HepG2 (cell line): ENCODE measurements around the gene MPZ. TPM values are rescaled to one million over a fixed set of nuclear protein-coding genes. Genes with fewer than 3 reads are reported as not detected.

ENCODE experiments used
- ARID5B ChIP-seq: IDR thresholded peaks from 2 replicates; pipeline ENCODE4 v1.4.0; 2020; ENCODE audit warnings: mild to moderate bottlenecking, missing genetic modification reagents
- ARNTL ChIP-seq: sonication (generic); formaldehyde crosslinking; IDR thresholded peaks from 2 replicates; pipeline ENCODE4 v1.4.0; 2020; ENCODE audit warnings: mild to moderate bottlenecking, missing genetic modification reagents
- ELF1 ChIP-seq: sonication (generic); formaldehyde crosslinking; IDR thresholded peaks from 2 replicates; pipeline ENCODE4 v1.4.0; 2020; ENCODE audit warnings: missing genetic modification reagents
- GABPB1 ChIP-seq: IDR thresholded peaks from 2 replicates; pipeline ENCODE4 v1.6.1; 2016; ENCODE audit warnings: mild to moderate bottlenecking, missing genetic modification reagents, moderate library complexity, missing compliant biosample characterization
- HMG20B ChIP-seq: conservative IDR thresholded peaks from 2 replicates; pipeline ENCODE4 v1.6.1; 2016; ENCODE audit warnings: missing genetic modification reagents, missing compliant biosample characterization
- HMGXB4 ChIP-seq, 2 experiments: sonication (generic) in 1 of 2; formaldehyde crosslinking in 1 of 2; IDR thresholded peaks; 2 replicates each; pipeline versions ENCODE4 v1.4.0 to v1.6.1; 2018 to 2020; ENCODE audit warnings: missing genetic modification reagents in 2 of 2, borderline replicate concordance in 1 of 2, low read depth in 1 of 2, mild to moderate bottlenecking in 1 of 2, missing biosample characterization in 1 of 2
- KDM1A ChIP-seq: IDR thresholded peaks from 2 replicates; pipeline ENCODE4 v1.6.1; 2016; ENCODE audit warnings: missing compliant biosample characterization
- MAFF ChIP-seq: IDR thresholded peaks from 2 replicates; pipeline ENCODE4 v1.6.1; 2011; ENCODE audit warnings: low read depth, low read length, improper control_type of control experiment
- MAX ChIP-seq: IDR thresholded peaks from 2 replicates; pipeline ENCODE4 v1.6.1; 2012; ENCODE audit warnings: inconsistent platforms
- MTERF4 ChIP-seq: sonication (generic); formaldehyde crosslinking; IDR thresholded peaks from 2 replicates; pipeline ENCODE4 v1.8.0; 2023; ENCODE audit warnings: mild to moderate bottlenecking, missing genetic modification reagents
- MYNN ChIP-seq: sonication (generic); formaldehyde crosslinking; IDR thresholded peaks from 2 replicates; pipeline ENCODE4 v1.4.0; 2020; ENCODE audit warnings: mild to moderate bottlenecking, low read depth, missing genetic modification reagents
- SNAI1 ChIP-seq: sonication (generic); formaldehyde crosslinking; IDR thresholded peaks from 2 replicates; pipeline ENCODE4 v1.5.0; 2020; ENCODE audit warnings: mild to moderate bottlenecking, missing genetic modification reagents, borderline replicate concordance
- SPEN ChIP-seq: sonication (generic); formaldehyde crosslinking; IDR thresholded peaks from 2 replicates; pipeline ENCODE4 v1.5.1; 2020; ENCODE audit warnings: low read depth, mild to moderate bottlenecking, missing genetic modification reagents
- STAG1 ChIP-seq: sonication (generic); formaldehyde crosslinking; IDR thresholded peaks from 2 replicates; pipeline ENCODE4 v1.4.0; 2020; ENCODE audit warnings: missing genetic modification reagents
- TRIM24 ChIP-seq: sonication (generic); formaldehyde crosslinking; IDR thresholded peaks from 2 replicates; pipeline ENCODE4 v1.8.0; 2022; ENCODE audit warnings: mild to moderate bottlenecking, missing genetic modification reagents
- ZBTB3 ChIP-seq: sonication (generic); formaldehyde crosslinking; IDR thresholded peaks from 2 replicates; pipeline ENCODE4 v1.4.0; 2020; ENCODE audit warnings: low read depth, mild to moderate bottlenecking, moderate library complexity, missing genetic modification reagents, borderline replicate concordance
- ZFP36 ChIP-seq: fragments of 150-350 bp; IDR thresholded peaks from 2 replicates; pipeline ENCODE4 v1.6.1; 2018; ENCODE audit warnings: borderline replicate concordance, low read length, low read depth; ENCODE audit not compliant: partially characterized antibody
- ZNF232 ChIP-seq: sonication (generic); formaldehyde crosslinking; IDR thresholded peaks from 2 replicates; pipeline ENCODE4 v1.4.0; 2020; ENCODE audit warnings: missing genetic modification reagents, borderline replicate concordance
- ZNF598 ChIP-seq: sonication (generic); formaldehyde crosslinking; IDR thresholded peaks from 2 replicates; pipeline ENCODE4 v1.5.1; 2020; ENCODE audit warnings: mild to moderate bottlenecking, missing genetic modification reagents, borderline replicate concordance
- ZNF678 ChIP-seq: sonication (generic); formaldehyde crosslinking; IDR thresholded peaks from 2 replicates; pipeline ENCODE4 v1.4.0; 2020; ENCODE audit warnings: mild to moderate bottlenecking, missing genetic modification reagents
- ZNF75D ChIP-seq: sonication (generic); formaldehyde crosslinking; IDR thresholded peaks from 2 replicates; pipeline ENCODE4 v1.8.1; 2023; ENCODE audit warnings: missing genetic modification reagents, mild to moderate bottlenecking, borderline replicate concordance
- ZUFSP ChIP-seq: sonication (generic); formaldehyde crosslinking; IDR thresholded peaks from 2 replicates; pipeline ENCODE4 v1.9.0; 2021; ENCODE audit warnings: missing genetic modification reagents, mild to moderate bottlenecking, borderline replicate concordance
- polyA plus RNA-seq, 8 experiments: library from polyadenylated mRNA; depleted of rRNA in 3 of 8; stranded (reverse) in 7 of 8; unstranded in 1 of 8; fragments of >200 nt; fragmentation: Illumina TruSeq in 4 of 8; extraction: Trizol in 4 of 8; gene quantifications; 2 replicates each; pipeline versions ENCODE4 v1.2.1 to v1.2.3, GENCODE V29; 2011 to 2016; ENCODE audit warnings: low read depth in 4 of 8, missing spikeins in 1 of 8, mixed read lengths in 1 of 8; ENCODE audit not compliant: insufficient read depth in 1 of 8
- total RNA-seq, 5 experiments: library from RNA; depleted of rRNA; stranded (reverse); fragments of >200 nt; fragmentation: Illumina TruSeq; extraction: Trizol; gene quantifications; 2 replicates each; pipeline ENCODE4 v1.2.3, GENCODE V29; 2016; ENCODE audit warnings: low read depth in 1 of 5

MPZ gene
- total and polyA plus RNA-seq, 2 of the 13 experiments (the other 11 are each of a cell fraction or from before 2014, with no cell fraction given), result 18.3 to 24.6 TPM

GRCh38 chr1:161305867-161306519 is 3.8 kb downstream of the MPZ start (continued):
- TF ChIP-seq ARID5B (CRISPR knock-in tag) (no peak), SPEN (CRISPR knock-in tag) (peak; percentile 32; the same call in 1 of the 2 replicates), ZUFSP (CRISPR knock-in tag) (no peak), ZBTB3 (no peak), HMGXB4 (CRISPR knock-in tag; IDR thresholded peaks at IDR 0.05; ENCODE audit: borderline replicate concordance in 1 of 2, low read depth in 1 of 2) (peak; percentile 30 to 53; a peak in 3 of 4 replicates), ZNF232 (no peak), MTERF4 (no peak), MAFF (no peak), KDM1A (CRISPR knock-in tag) (no peak), TRIM24 (no peak), GABPB1 (CRISPR knock-in tag) (peak; percentile 61), ZNF678 (CRISPR knock-in tag) (no peak), ZFP36 (no peak), ARNTL (CRISPR knock-in tag) (no peak), ZNF598 (CRISPR knock-in tag) (no peak), ZNF75D (CRISPR knock-in tag) (no peak), STAG1 (CRISPR knock-in tag) (peak; percentile 43), MAX (0 out of 2 replicates have a peak, but pooled peaks have one; percentile 14), MYNN (CRISPR knock-in tag) (no peak), ELF1 (CRISPR knock-in tag) (no peak), HMG20B (CRISPR knock-in tag) (no peak), SNAI1 (CRISPR knock-in tag) (no peak)
